ENCODE data around the gene HSPB6. TPM values are rescaled to one million over a fixed set of nuclear protein-coding genes. Genes with fewer than 3 reads are reported as not detected.

The HSPB6 gene
- total RNA-seq, 1 experiment from 2014 or later, result 0.37 TPM

GRCh38 chr19:35806597-35806996 lies 49.8 kb upstream of the HSPB6 start:
- Histone ChIP-seq H2AK5ac (ENCODE audit: insufficient read length, low read length) (no peak overlapping the region), H3K4me2 (ENCODE audit: insufficient read depth, insufficient read length, low read length) (no peak overlapping the region), H2BK20ac (ENCODE audit: low read depth, low read length, poor library complexity, severe bottlenecking) (no peak overlapping the region), H3K27ac (ENCODE audit: insufficient read length, low read depth, low read length) (no peak overlapping the region), H3K79me2 (ENCODE audit: insufficient read depth, low read length) (no peaks in the 10 kb centered on the region), H2AFZ (ENCODE audit: low read length) (no peak overlapping the region), H3K9me3 (ENCODE audit: control insufficient read depth, low read depth, low read length) (no peaks in the 10 kb centered on the region), H3K23me2 (ENCODE audit: insufficient read length, low read depth, low read length, poor library complexity, severe bottlenecking) (no peaks in the 10 kb centered on the region), H2BK12ac (ENCODE audit: insufficient read length, low read depth, low read length) (no peak overlapping the region), H3K9ac (ENCODE audit: extremely low read depth, insufficient read length, low read length) (no peak overlapping the region), H4K8ac (replicated peaks; ENCODE audit: insufficient read length, low read depth, low read length) (no peak overlapping the region), H2BK15ac (ENCODE audit: low read depth, low read length) (no peak overlapping the region), H3K27me3 (ENCODE audit: insufficient read depth, low read length) (no peaks in the 10 kb centered on the region), H4K5ac (ENCODE audit: insufficient read length, low read depth, low read length) (no peak overlapping the region), H3K23ac (ENCODE audit: insufficient read length, low read depth, low read length) (no peak overlapping the region), H2BK5ac (ENCODE audit: insufficient read length, low read length) (no peak overlapping the region), H2BK120ac (ENCODE audit: low read depth, low read length, poor library complexity, severe bottlenecking) (no peak overlapping the region), H3K79me1 (ENCODE audit: insufficient read depth, low read depth, low read length, poor library complexity, severe bottlenecking) (no peaks in the 10 kb centered on the region), H3K4ac (ENCODE audit: low read depth, low read length) (no peak overlapping the region), H4K91ac (ENCODE audit: insufficient read length, low read depth, low read length) (no peak overlapping the region), H3K14ac (ENCODE audit: insufficient read depth, low read length) (no peak overlapping the region), H3K4me1 (ENCODE audit: insufficient read depth, low read length) (no peaks in the 10 kb centered on the region; the same call in 1 of the 2 replicates), H3K56ac (ENCODE audit: insufficient read length, low read depth, low read length) (no peak overlapping the region), H3T11ph (ENCODE audit: low read length) (no peak overlapping the region), H4K20me1 (ENCODE audit: control insufficient read depth, insufficient read depth, insufficient read length) (no peaks in the 10 kb centered on the region), H3K18ac (ENCODE audit: insufficient read length, low read depth, low read length) (no peak overlapping the region)
- no peak overlapping the region for H3K4me3 Mint-ChIP-seq
- no peak for DNase-seq
- TF ChIP-seq CTCF (conservative IDR thresholded peaks at IDR 0.05), result no peak
- no peaks in the 10 kb centered on the region for H3K36me3 Mint-ChIP-seq (ENCODE audit: insufficient read depth in 1 of 3, low read depth in 3 of 3)
- peak overlapping the region in 1 of 3 experiments; percentile 79; a peak in 1 of 7 replicates for H3K27ac Mint-ChIP-seq
- H3K9me3 Mint-ChIP-seq, result no peaks in the 10 kb centered on the region; a peak in 2 of 5 replicates
- peaks cover 6 to 9% of the 10 kb centered on the region in 2 experiments for H3K4me1 Mint-ChIP-seq
- peaks cover 29% of the 10 kb centered on the region for H3K27me3 Mint-ChIP-seq (ENCODE audit: low read depth)
- no CpG with 5 or more reads among the region's 18 CpGs for WGBS (ENCODE audit: extremely low coverage, insufficient read length, low lambda C conversion rate)

All from H9 (cell line).